B cell (primary cell): ENCODE results near the gene ANKRD61. TPM values are rescaled to one million over a fixed set of nuclear protein-coding genes. Genes with fewer than 3 reads are reported as not detected.

Experiments
- ATAC-seq: fragments of 200-7000 bp; cut with Tn5 transposase; one replicate; pipeline ENCODE4 v1.10.0; 2021; ENCODE audit warnings: low read depth, mild to moderate bottlenecking, moderate number of reproducible peaks, moderate library complexity
- CTCF ChIA-PET: fragments of 350-600 bp; sonication (Branson Sonifier 250); formaldehyde crosslinking; loops from one replicate; lab custom pipeline; 2021; ENCODE audit warnings: antibody characterized with exemption, inconsistent platforms; lab: Charles Lee
- POLR2A ChIA-PET: fragments of 350-600 bp; sonication (Branson Sonifier 250); formaldehyde crosslinking; loops from one replicate; lab custom pipeline; 2021; ENCODE audit warnings: antibody characterized with exemption; lab: Charles Lee
- DNase-seq: peaks from one replicate; pipeline ENCODE4 v3.0.0; 2013
- H2AFZ ChIP-seq: 2 replicates; pipeline ENCODE4 v1.6.1; 2012; ENCODE audit warnings: mild to moderate bottlenecking, low read depth, low read length; ENCODE audit not compliant: insufficient read depth, poor library complexity, severe bottlenecking
- H3K27ac ChIP-seq, 2 donors: 1 replicate in 1 of 2; 2 replicates in 1 of 2; pipeline ENCODE4 v1.5.1; 2012 to 2013; ENCODE audit warnings: low read length in 2 of 2, mild to moderate bottlenecking in 2 of 2, moderate library complexity in 1 of 2
- H3K27me3 ChIP-seq, 4 experiments: fragments of 200-600 bp in 1 of 4; sonication (generic) in 1 of 4; replicated peaks in 1 of 4; 1 replicate in 2 of 4; 2 replicates in 2 of 4; pipeline versions ENCODE4 v1.6.1 to v1.7.0; 2013 to 2016; ENCODE audit warnings: low read length in 3 of 4, mild to moderate bottlenecking in 2 of 4, mixed read lengths in 1 of 4, moderate library complexity in 1 of 4; ENCODE audit not compliant: insufficient read depth in 4 of 4, control insufficient read depth in 3 of 4; ENCODE audit errors: control extremely low read depth in 1 of 4
- H3K36me3 ChIP-seq, 2 experiments: replicated peaks in 1 of 2; 1 replicate in 1 of 2; 2 replicates in 1 of 2; pipeline versions ENCODE4 v1.6.1 to v1.7.1; 2013; ENCODE audit warnings: low read length in 1 of 2; ENCODE audit not compliant: insufficient read depth in 2 of 2, control insufficient read depth in 1 of 2; ENCODE audit errors: control extremely low read depth in 1 of 2, extremely low read depth in 1 of 2
- H3K4me1 ChIP-seq, 2 donors: fragments of 200-600 bp in 1 of 2; sonication (generic) in 1 of 2; 1 replicate in 1 of 2; 2 replicates in 1 of 2; pipeline versions ENCODE4 v1.5.1 to v1.6.1; 2013 to 2017; ENCODE audit warnings: low read length in 2 of 2; ENCODE audit not compliant: control insufficient read depth in 2 of 2, insufficient read depth in 2 of 2
- H3K4me2 ChIP-seq: replicated peaks from 2 replicates; pipeline ENCODE3; 2012; ENCODE audit warnings: mild to moderate bottlenecking, low read depth, low read length; ENCODE audit not compliant: poor library complexity, severe bottlenecking
- H3K4me3 ChIP-seq, 5 experiments: fragments of 200-600 bp in 1 of 5; sonication (generic) in 1 of 5; 1 replicate in 3 of 5; 2 replicates in 2 of 5; pipeline versions ENCODE4 v1.5.1 to v1.7.0; 2011 to 2016; ENCODE audit warnings: low read length in 4 of 5, mild to moderate bottlenecking in 4 of 5, low read depth in 2 of 5, control low read depth in 1 of 5, moderate library complexity in 1 of 5; ENCODE audit not compliant: insufficient read depth in 1 of 5; ENCODE audit errors: control extremely low read depth in 1 of 5, extremely low read depth in 1 of 5
- H3K79me2 ChIP-seq: fragments of 200-600 bp; sonication (generic); one replicate; pipeline ENCODE4 v1.6.0; 2016; ENCODE audit warnings: low read length; ENCODE audit not compliant: control insufficient read depth, insufficient read depth
- H3K9ac ChIP-seq: fragments of 200-600 bp; sonication (generic); 2 replicates; pipeline ENCODE4 v1.6.1; 2017; ENCODE audit warnings: mild to moderate bottlenecking, low read length, moderate library complexity
- H3K9me3 ChIP-seq, 3 donors: one replicate each; pipeline versions ENCODE4 v1.6.1 to v1.7.1; 2013; ENCODE audit warnings: low read length in 2 of 3; ENCODE audit not compliant: control insufficient read depth in 2 of 3, insufficient read depth in 1 of 3; ENCODE audit errors: control extremely low read depth in 1 of 3
- H4K20me1 ChIP-seq: 2 replicates; pipeline ENCODE4 v1.6.0; 2012; ENCODE audit warnings: mild to moderate bottlenecking, low read length; ENCODE audit not compliant: insufficient read depth, control insufficient read depth, poor library complexity, severe bottlenecking
- H3K27ac Mint-ChIP-seq: one replicate; pipeline ENCODE4 v1.8.0; 2021; ENCODE audit warnings: mixed read lengths
- H3K27me3 Mint-ChIP-seq: one replicate; pipeline ENCODE4 v1.8.0; 2021; ENCODE audit warnings: mixed read lengths
- H3K4me1 Mint-ChIP-seq: one replicate; pipeline ENCODE4 v1.8.0; 2021; ENCODE audit warnings: mixed read lengths
- H3K4me3 Mint-ChIP-seq: one replicate; pipeline ENCODE4 v1.8.0; 2021; ENCODE audit warnings: mixed read lengths
- H3K9me3 Mint-ChIP-seq: one replicate; pipeline ENCODE4 v1.8.0; 2022; ENCODE audit warnings: mixed read lengths; ENCODE audit not compliant: insufficient read depth
- EZH2 ChIP-seq: IDR thresholded peaks from 2 replicates; pipeline ENCODE4 v1.6.1; 2012; ENCODE audit warnings: borderline replicate concordance, low read depth, mild to moderate bottlenecking, moderate library complexity, low read length; ENCODE audit not compliant: insufficient read depth, poor library complexity, severe bottlenecking
- WGBS: methylation state at CpG from one replicate; pipeline ENCODE4 v1.1.5; 2013; ENCODE audit warnings: missing lambda C conversion rate; ENCODE audit not compliant: insufficient coverage; 5-methylcytosine and 5-hydroxymethylcytosine counted together
- intact Hi-C: fragments of 100-400 bp; cut with micrococcal nuclease; formaldehyde crosslinking; loops from one replicate; pipeline ENCODE4 v1.10.0; 2022
- polyA plus RNA-seq: library from polyadenylated mRNA; depleted of rRNA; stranded (reverse); fragments of >200 nt; gene quantifications from 2 replicates; pipeline ENCODE4 v1.2.3, GENCODE V29; 2012
- total RNA-seq, 2 donors: library from RNA; stranded (reverse); fragments of 120-200 nt in 1 of 2; gene quantifications; 1 replicate in 1 of 2; 2 replicates in 1 of 2; pipeline versions ENCODE4 v1.2.3 to v1.2.4, GENCODE V29; 2013 to 2022
- TF ChIP-seq, protein P1 (sequence below): fragments of 200-600 bp; IDR thresholded peaks from one replicate; pipeline ENCODE4 v1.8.0; 2022; ENCODE audit warnings: antibody characterized with exemption, mild to moderate bottlenecking

ANKRD61 gene
- total and polyA plus RNA-seq, 2 donors (not counting 1 experiment from before 2014, with no cell fraction given), result 0.13 TPM; not detected in 1

DNA sequence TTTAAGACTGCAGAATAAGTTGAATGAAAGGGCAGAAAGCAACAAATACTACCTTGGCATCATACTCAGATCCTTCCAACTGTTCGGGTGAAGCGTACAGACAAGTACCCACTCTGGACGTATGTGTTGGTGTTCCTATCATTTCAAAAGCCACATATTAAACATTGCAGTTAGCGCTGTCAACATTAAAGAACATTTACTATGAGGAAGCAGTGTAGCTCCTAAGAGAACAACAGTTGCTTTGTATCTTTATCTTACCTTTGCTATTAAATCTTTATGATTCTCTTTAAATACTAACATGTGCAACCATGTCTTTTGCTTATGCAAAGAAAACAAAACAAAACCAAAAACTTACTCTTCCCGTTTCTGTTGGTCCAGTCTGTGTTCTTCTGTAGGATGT is 2.6 kb upstream of the ANKRD61 start:
- TF ChIP-seq, protein P1, sequence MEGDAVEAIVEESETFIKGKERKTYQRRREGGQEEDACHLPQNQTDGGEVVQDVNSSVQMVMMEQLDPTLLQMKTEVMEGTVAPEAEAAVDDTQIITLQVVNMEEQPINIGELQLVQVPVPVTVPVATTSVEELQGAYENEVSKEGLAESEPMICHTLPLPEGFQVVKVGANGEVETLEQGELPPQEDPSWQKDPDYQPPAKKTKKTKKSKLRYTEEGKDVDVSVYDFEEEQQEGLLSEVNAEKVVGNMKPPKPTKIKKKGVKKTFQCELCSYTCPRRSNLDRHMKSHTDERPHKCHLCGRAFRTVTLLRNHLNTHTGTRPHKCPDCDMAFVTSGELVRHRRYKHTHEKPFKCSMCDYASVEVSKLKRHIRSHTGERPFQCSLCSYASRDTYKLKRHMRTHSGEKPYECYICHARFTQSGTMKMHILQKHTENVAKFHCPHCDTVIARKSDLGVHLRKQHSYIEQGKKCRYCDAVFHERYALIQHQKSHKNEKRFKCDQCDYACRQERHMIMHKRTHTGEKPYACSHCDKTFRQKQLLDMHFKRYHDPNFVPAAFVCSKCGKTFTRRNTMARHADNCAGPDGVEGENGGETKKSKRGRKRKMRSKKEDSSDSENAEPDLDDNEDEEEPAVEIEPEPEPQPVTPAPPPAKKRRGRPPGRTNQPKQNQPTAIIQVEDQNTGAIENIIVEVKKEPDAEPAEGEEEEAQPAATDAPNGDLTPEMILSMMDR, result no peak
- TF ChIP-seq EZH2, result no peak
- H3K36me3 ChIP-seq, result peaks cover 6 to 71% of the 10 kb centered on the region in 2 experiments
- peaks cover 15 to 22% of the 10 kb centered on the region in 2 donors for H3K4me1 ChIP-seq
- no peaks in the 10 kb centered on the region for H3K27me3 Mint-ChIP-seq
- peak overlapping the region; percentile 77 for H3K27ac Mint-ChIP-seq
- 100% methylated on average over 2 of the region's 5 CpGs for WGBS
- H3K27ac ChIP-seq, result no peak overlapping the region
- no peak overlapping the region for H3K9ac ChIP-seq
- no peaks in the 10 kb centered on the region for H4K20me1 ChIP-seq
- no peak overlapping the region for H3K4me2 ChIP-seq
- ChIA-PET CTCF (interaction anchor here (1.2 kb wide), 1 partner anchor 112 kb away, joined by 3 read pairs; no protein-coding TSS in a partner anchor), POLR2A (no interaction called here)
- no peak for DNase-seq
- no peak overlapping the region for H2AFZ ChIP-seq
- intact Hi-C loops, result no loop called here
- H3K9me3 ChIP-seq, result no peaks in the 10 kb centered on the region
- no peaks in the 10 kb centered on the region for H3K9me3 Mint-ChIP-seq
- peaks cover 22% of the 10 kb centered on the region for H3K4me1 Mint-ChIP-seq
- no peaks in the 10 kb centered on the region for H3K27me3 ChIP-seq
- peaks cover 20% of the 10 kb centered on the region for H3K79me2 ChIP-seq
- ATAC-seq, result no peak
- H3K4me3 Mint-ChIP-seq, result no peak overlapping the region
- no peak overlapping the region for H3K4me3 ChIP-seq

DNA sequence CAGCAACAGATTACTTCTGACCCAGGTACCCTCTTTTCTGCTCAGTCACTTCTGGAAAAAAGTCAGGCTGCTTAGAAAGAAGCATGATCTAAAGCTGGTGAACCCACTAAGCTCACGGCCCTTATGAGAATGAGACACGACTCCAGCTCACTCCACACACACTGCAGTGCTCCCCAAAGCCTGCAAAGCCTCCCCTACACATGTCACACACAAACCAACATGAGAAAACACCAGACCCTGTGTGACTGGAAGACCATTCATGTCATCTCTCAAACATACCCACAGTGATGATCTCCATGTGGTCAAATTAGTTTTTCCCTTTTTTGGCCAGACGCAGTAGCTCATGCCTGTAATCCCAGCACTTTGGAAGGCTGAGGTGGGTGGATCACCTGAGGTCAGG is 391 bp downstream of the ANKRD61 start:
- H3K4me3 ChIP-seq, result no peak overlapping the region
- H3K4me3 Mint-ChIP-seq, result no peak overlapping the region
- no peaks in the 10 kb centered on the region for H3K27me3 ChIP-seq
- peaks cover 10% of the 10 kb centered on the region for H3K4me1 Mint-ChIP-seq
- H3K4me2 ChIP-seq, result no peak overlapping the region
- H3K79me2 ChIP-seq, result peaks cover 30% of the 10 kb centered on the region
- CTCF ChIA-PET, result interaction anchor here (1.7 kb wide), 1 partner anchor 75 kb away, joined by 3 read pairs; no protein-coding TSS in a partner anchor
- no peaks in the 10 kb centered on the region for H3K9me3 ChIP-seq
- no peak for ATAC-seq
- no peak overlapping the region for H3K27ac ChIP-seq
- H2AFZ ChIP-seq, result no peak overlapping the region
- 100% methylated on average over 3 of the region's 3 CpGs for WGBS
- peaks cover 6 to 68% of the 10 kb centered on the region in 2 experiments for H3K36me3 ChIP-seq
- no peak overlapping the region for H3K9ac ChIP-seq
- H3K27ac Mint-ChIP-seq, result peak overlapping the region; percentile 10
- DNase-seq, result no peak
- TF ChIP-seq, protein P1, result no peak
- no peaks in the 10 kb centered on the region for H4K20me1 ChIP-seq
- intact Hi-C loops, result no loop called here
- peaks cover 6 to 11% of the 10 kb centered on the region in 2 donors for H3K4me1 ChIP-seq
- no peaks in the 10 kb centered on the region for H3K27me3 Mint-ChIP-seq
- H3K9me3 Mint-ChIP-seq, result no peaks in the 10 kb centered on the region
- POLR2A ChIA-PET, result no interaction called here
